GM23338 (cell line): ENCODE results near the gene NFIA. TPM values are rescaled to one million over a fixed set of nuclear protein-coding genes. Genes with fewer than 3 reads are reported as not detected.

Source experiments
- ATAC-seq: fragments of 200-7000 bp; cut with Tn5 transposase; 3 replicates; pipeline ENCODE4 v1.9.1; 2020
- DNase-seq: peaks from one replicate; pipeline ENCODE4 v3.0.0-alpha.2; 2015; ENCODE audit warnings: low spot score
- H2AFZ ChIP-seq: fragments of 200-600 bp; sonication (generic); 2 replicates; pipeline ENCODE4 v1.8.0; 2016; ENCODE audit warnings: antibody characterized with exemption, mild to moderate bottlenecking, moderate library complexity
- H3F3A ChIP-seq: fragments of 200-600 bp; sonication (generic); replicated peaks from 2 replicates; pipeline ENCODE4 v1.8.0; 2017; ENCODE audit warnings: antibody characterized with exemption, mixed run types, low read depth
- H3K27ac ChIP-seq: fragments of 200-600 bp; sonication (generic); 2 replicates; pipeline ENCODE4 v1.6.1; 2016; ENCODE audit warnings: low read depth
- H3K27me3 ChIP-seq: fragments of 200-600 bp; sonication (generic); 2 replicates; pipeline ENCODE4 v1.8.0; 2016; ENCODE audit warnings: mild to moderate bottlenecking, mixed run types, moderate library complexity; ENCODE audit not compliant: insufficient read depth
- H3K36me3 ChIP-seq: fragments of 200-600 bp; sonication (generic); 2 replicates; pipeline ENCODE4 v1.8.0; 2016; ENCODE audit warnings: mild to moderate bottlenecking; ENCODE audit not compliant: insufficient read depth
- H3K4me1 ChIP-seq: fragments of 200-600 bp; sonication (generic); 2 replicates; pipeline ENCODE4 v1.8.0; 2016; ENCODE audit warnings: mild to moderate bottlenecking, moderate library complexity; ENCODE audit not compliant: insufficient read depth
- H3K4me2 ChIP-seq: fragments of 200-600 bp; sonication (generic); 2 replicates; pipeline ENCODE4 v1.7.1; 2017; ENCODE audit warnings: mixed run types
- H3K4me3 ChIP-seq: fragments of 200-600 bp; sonication (generic); 2 replicates; pipeline ENCODE4 v1.6.1; 2016; ENCODE audit warnings: mixed run types
- H3K79me2 ChIP-seq: fragments of 200-600 bp; sonication (generic); replicated peaks from 2 replicates; pipeline ENCODE4 v1.8.0; 2017; ENCODE audit warnings: mild to moderate bottlenecking; ENCODE audit not compliant: insufficient read depth
- H3K9me2 ChIP-seq: fragments of 200-600 bp; sonication (generic); 2 replicates; pipeline ENCODE4 v1.8.0; 2017; ENCODE audit not compliant: insufficient read depth
- H4K20me1 ChIP-seq: fragments of 200-600 bp; sonication (generic); replicated peaks from 2 replicates; pipeline ENCODE4 v1.8.0; 2017; ENCODE audit warnings: mild to moderate bottlenecking; ENCODE audit not compliant: insufficient read depth
- H3K27ac Mint-ChIP-seq: 2 replicates; pipeline ENCODE4 v1.8.0; 2020; ENCODE audit warnings: inconsistent platforms, mild to moderate bottlenecking, moderate library complexity, mixed read lengths
- H3K27me3 Mint-ChIP-seq: 3 replicates; pipeline ENCODE4 v1.8.0; 2022; ENCODE audit warnings: low read depth, mild to moderate bottlenecking, moderate library complexity, mixed read lengths, inconsistent platforms; ENCODE audit not compliant: insufficient read depth, poor library complexity
- H3K36me3 Mint-ChIP-seq: 3 replicates; pipeline ENCODE4 v1.8.0; 2021; ENCODE audit warnings: low read depth, mild to moderate bottlenecking, inconsistent platforms, moderate library complexity, mixed read lengths
- H3K4me1 Mint-ChIP-seq: 3 replicates; pipeline ENCODE4 v1.8.0; 2020; ENCODE audit warnings: mild to moderate bottlenecking, inconsistent platforms, mixed read lengths
- H3K4me3 Mint-ChIP-seq: 3 replicates; pipeline ENCODE4 v1.8.0; 2021; ENCODE audit warnings: moderate library complexity, mild to moderate bottlenecking, inconsistent platforms, mixed read lengths
- H3K9me3 Mint-ChIP-seq: 3 replicates; pipeline ENCODE4 v1.8.0; 2020; ENCODE audit warnings: moderate library complexity, mild to moderate bottlenecking, inconsistent platforms, mixed read lengths
- CREB1 ChIP-seq: fragments of 250-450 bp; sonication (Bioruptor Pico); IDR thresholded peaks from 2 replicates; pipeline ENCODE4 v1.5.0; 2020; ENCODE audit warnings: low read depth, mild to moderate bottlenecking, moderate library complexity
- ETS1 ChIP-seq: IDR thresholded peaks from 2 replicates; pipeline ENCODE4 v1.6.1; 2016; ENCODE audit warnings: antibody characterized with exemption
- EZH2 ChIP-seq: fragments of 200-600 bp; sonication (generic); IDR thresholded peaks from one replicate; pipeline ENCODE4 v1.8.0; 2017; ENCODE audit warnings: antibody characterized with exemption, mild to moderate bottlenecking, low read depth; ENCODE audit not compliant: unreplicated experiment
- JUNB ChIP-seq: IDR thresholded peaks from one replicate; pipeline ENCODE4 v1.6.1; 2016; ENCODE audit warnings: antibody characterized with exemption; ENCODE audit not compliant: unreplicated experiment
- NANOG ChIP-seq: IDR thresholded peaks from 2 replicates; pipeline ENCODE4 v1.6.1; 2016; ENCODE audit warnings: antibody characterized with exemption, borderline replicate concordance
- ZNF114 ChIP-seq: fragments of 250-450 bp; sonication (Bioruptor Pico); IDR thresholded peaks from 2 replicates; pipeline ENCODE4 v1.5.0; 2020; ENCODE audit warnings: mild to moderate bottlenecking, moderate library complexity
- polyA plus RNA-seq: library from polyadenylated mRNA; unstranded; fragments of >200 nt; fragmentation: Nextera tagmentation; extraction: Ambion mirVana; gene quantifications from 2 replicates; pipeline ENCODE4 v1.2.1, GENCODE V29; 2016
- total RNA-seq: library from RNA; depleted of rRNA; stranded (reverse); fragments of >200 nt; shearing (Covaris generic); gene quantifications from 2 replicates; pipeline ENCODE4 v1.2.3, GENCODE V29; 2014
- TF ChIP-seq, protein P1 (sequence below): fragments of 250-450 bp; sonication (Bioruptor Pico); IDR thresholded peaks from 2 replicates; pipeline ENCODE4 v1.5.0; 2020; ENCODE audit warnings: mild to moderate bottlenecking, moderate library complexity
- TF ChIP-seq, protein P2 (sequence below), 2 experiments: fragments of 200-600 bp in 1 of 2; sonication (generic) in 1 of 2; conservative IDR thresholded peaks; 2 replicates each; pipeline versions ENCODE4 v1.5.1 to v1.6.1; 2016 to 2017; ENCODE audit warnings: antibody characterized with exemption in 2 of 2, low read depth in 2 of 2, mild to moderate bottlenecking in 2 of 2, moderate library complexity in 1 of 2

Gene NFIA
- total and polyA plus RNA-seq, 2 experiments from 2014 or later, result 0.97 to 2.3 TPM

DNA sequence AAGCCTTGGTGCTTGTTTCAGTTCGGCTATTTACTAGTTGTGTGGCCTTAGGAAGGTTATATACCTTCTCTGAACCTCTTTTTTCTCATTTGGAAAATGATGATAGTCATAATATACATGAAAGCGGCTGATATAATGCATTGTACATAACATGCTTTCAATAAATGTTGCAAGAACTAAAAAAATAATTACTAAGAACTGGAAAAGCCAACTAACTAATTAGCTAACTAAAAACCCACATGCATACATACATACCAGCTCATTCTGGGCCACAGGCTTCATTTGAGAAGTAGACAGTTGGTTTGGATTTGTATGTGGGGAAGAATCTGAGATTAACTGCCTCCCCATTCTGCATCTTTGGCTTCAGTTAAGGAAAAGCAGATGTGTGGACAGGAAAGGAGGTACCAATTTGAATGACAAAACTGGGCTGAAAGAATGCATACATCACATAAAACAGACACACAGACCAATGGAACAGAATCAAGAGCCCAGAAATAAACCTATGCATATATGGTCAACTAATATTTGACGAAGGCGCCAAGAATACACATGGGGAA is 424.7 kb downstream of the NFIA start:
- no peak for DNase-seq
- H3K4me3 ChIP-seq, result no peak overlapping the region
- no peak for ATAC-seq
- H3K27ac Mint-ChIP-seq, result no peak overlapping the region
- no peaks in the 10 kb centered on the region for H3K36me3 Mint-ChIP-seq
- H3K79me2 ChIP-seq, result no peaks in the 10 kb centered on the region
- H2AFZ ChIP-seq, result no peak overlapping the region
- H3F3A ChIP-seq, result no peaks in the 10 kb centered on the region
- H3K9me3 Mint-ChIP-seq, result no peaks in the 10 kb centered on the region
- no peak overlapping the region for H3K27ac ChIP-seq
- no peaks in the 10 kb centered on the region for H3K36me3 ChIP-seq
- no peak overlapping the region for H3K4me3 Mint-ChIP-seq
- H3K4me1 ChIP-seq, result peaks cover 4% of the 10 kb centered on the region; the same call in 1 of the 2 replicates
- H3K9me2 ChIP-seq, result no peaks in the 10 kb centered on the region
- no peak overlapping the region for H3K4me2 ChIP-seq
- no peaks in the 10 kb centered on the region for H4K20me1 ChIP-seq
- H3K27me3 ChIP-seq, result no peaks in the 10 kb centered on the region
- H3K4me1 Mint-ChIP-seq, result peaks cover 8% of the 10 kb centered on the region
- H3K27me3 Mint-ChIP-seq, result peaks cover 3% of the 10 kb centered on the region
- TF ChIP-seq CREB1 (CRISPR knock-in tag) (no peak), ZNF114 (CRISPR knock-in tag) (no peak), NANOG (no peak), ETS1 (no peak), JUNB (no peak), EZH2 (no peak)
- TF ChIP-seq, protein P1, sequence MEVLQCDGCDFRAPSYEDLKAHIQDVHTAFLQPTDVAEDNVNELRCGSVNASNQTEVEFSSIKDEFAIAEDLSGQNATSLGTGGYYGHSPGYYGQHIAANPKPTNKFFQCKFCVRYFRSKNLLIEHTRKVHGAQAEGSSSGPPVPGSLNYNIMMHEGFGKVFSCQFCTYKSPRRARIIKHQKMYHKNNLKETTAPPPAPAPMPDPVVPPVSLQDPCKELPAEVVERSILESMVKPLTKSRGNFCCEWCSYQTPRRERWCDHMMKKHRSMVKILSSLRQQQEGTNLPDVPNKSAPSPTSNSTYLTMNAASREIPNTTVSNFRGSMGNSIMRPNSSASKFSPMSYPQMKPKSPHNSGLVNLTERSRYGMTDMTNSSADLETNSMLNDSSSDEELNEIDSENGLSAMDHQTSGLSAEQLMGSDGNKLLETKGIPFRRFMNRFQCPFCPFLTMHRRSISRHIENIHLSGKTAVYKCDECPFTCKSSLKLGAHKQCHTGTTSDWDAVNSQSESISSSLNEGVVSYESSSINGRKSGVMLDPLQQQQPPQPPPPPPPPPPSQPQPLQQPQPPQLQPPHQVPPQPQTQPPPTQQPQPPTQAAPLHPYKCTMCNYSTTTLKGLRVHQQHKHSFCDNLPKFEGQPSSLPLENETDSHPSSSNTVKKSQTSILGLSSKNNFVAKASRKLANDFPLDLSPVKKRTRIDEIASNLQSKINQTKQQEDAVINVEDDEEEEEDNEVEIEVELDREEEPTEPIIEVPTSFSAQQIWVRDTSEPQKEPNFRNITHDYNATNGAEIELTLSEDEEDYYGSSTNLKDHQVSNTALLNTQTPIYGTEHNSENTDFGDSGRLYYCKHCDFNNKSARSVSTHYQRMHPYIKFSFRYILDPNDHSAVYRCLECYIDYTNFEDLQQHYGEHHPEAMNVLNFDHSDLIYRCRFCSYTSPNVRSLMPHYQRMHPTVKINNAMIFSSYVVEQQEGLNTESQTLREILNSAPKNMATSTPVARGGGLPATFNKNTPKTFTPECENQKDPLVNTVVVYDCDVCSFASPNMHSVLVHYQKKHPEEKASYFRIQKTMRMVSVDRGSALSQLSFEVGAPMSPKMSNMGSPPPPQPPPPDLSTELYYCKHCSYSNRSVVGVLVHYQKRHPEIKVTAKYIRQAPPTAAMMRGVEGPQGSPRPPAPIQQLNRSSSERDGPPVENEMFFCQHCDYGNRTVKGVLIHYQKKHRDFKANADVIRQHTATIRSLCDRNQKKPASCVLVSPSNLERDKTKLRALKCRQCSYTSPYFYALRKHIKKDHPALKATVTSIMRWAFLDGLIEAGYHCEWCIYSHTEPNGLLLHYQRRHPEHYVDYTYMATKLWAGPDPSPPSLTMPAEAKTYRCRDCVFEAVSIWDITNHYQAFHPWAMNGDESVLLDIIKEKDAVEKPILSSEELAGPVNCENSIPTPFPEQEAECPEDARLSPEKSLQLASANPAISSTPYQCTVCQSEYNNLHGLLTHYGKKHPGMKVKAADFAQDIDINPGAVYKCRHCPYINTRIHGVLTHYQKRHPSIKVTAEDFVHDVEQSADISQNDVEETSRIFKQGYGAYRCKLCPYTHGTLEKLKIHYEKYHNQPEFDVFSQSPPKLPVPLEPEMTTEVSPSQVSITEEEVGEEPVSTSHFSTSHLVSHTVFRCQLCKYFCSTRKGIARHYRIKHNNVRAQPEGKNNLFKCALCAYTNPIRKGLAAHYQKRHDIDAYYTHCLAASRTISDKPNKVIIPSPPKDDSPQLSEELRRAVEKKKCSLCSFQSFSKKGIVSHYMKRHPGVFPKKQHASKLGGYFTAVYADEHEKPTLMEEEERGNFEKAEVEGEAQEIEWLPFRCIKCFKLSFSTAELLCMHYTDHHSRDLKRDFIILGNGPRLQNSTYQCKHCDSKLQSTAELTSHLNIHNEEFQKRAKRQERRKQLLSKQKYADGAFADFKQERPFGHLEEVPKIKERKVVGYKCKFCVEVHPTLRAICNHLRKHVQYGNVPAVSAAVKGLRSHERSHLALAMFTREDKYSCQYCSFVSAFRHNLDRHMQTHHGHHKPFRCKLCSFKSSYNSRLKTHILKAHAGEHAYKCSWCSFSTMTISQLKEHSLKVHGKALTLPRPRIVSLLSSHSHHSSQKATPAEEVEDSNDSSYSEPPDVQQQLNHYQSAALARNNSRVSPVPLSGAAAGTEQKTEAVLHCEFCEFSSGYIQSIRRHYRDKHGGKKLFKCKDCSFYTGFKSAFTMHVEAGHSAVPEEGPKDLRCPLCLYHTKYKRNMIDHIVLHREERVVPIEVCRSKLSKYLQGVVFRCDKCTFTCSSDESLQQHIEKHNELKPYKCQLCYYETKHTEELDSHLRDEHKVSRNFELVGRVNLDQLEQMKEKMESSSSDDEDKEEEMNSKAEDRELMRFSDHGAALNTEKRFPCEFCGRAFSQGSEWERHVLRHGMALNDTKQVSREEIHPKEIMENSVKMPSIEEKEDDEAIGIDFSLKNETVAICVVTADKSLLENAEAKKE (CRISPR knock-in tag), result no peak
- TF ChIP-seq, protein P2, sequence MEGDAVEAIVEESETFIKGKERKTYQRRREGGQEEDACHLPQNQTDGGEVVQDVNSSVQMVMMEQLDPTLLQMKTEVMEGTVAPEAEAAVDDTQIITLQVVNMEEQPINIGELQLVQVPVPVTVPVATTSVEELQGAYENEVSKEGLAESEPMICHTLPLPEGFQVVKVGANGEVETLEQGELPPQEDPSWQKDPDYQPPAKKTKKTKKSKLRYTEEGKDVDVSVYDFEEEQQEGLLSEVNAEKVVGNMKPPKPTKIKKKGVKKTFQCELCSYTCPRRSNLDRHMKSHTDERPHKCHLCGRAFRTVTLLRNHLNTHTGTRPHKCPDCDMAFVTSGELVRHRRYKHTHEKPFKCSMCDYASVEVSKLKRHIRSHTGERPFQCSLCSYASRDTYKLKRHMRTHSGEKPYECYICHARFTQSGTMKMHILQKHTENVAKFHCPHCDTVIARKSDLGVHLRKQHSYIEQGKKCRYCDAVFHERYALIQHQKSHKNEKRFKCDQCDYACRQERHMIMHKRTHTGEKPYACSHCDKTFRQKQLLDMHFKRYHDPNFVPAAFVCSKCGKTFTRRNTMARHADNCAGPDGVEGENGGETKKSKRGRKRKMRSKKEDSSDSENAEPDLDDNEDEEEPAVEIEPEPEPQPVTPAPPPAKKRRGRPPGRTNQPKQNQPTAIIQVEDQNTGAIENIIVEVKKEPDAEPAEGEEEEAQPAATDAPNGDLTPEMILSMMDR (conservative IDR thresholded peaks at IDR 0.05; ENCODE audit: low read depth in 2 of 2), result no peak
